K562 treated with DMSO at 1 percent for 48 hours (cell line): Measurements from ENCODE around the gene KRTAP9-8. TPM values are rescaled to one million over a fixed set of nuclear protein-coding genes. Genes with fewer than 3 reads are reported as not detected.

Experiments used
- total RNA-seq: library from RNA; unstranded; fragments of 300-600 nt; gene quantifications from 2 replicates; pipeline ENCODE4 v1.2.3, GENCODE V29; 2022; ENCODE audit warnings: low replicate concordance; ENCODE audit errors: extremely low read depth

KRTAP9-8 gene
- not detected in 2 replicates for total RNA-seq

GRCh38 chr17:41237949-41238437 lies at the start of gene KRTAP9-8:
KRTAP9-8 (plus strand) TSS chr17:41237999; CDS start chr17:41238052, 53 bp downstream.

GRCh38 chr17:41189837-41190318 lies 47.9 kb upstream of the KRTAP9-8 start, which contains the start of gene KRTAP9-1:
KRTAP9-1 (plus strand) TSS chr17:41189887; CDS start chr17:41189887, 0 bp downstream.

GRCh38 chr17:41226598-41227095 lies 11.2 kb upstream of the KRTAP9-8 start, which contains the start of gene KRTAP9-2:
KRTAP9-2 (plus strand) TSS chr17:41226648; CDS start chr17:41226655, 7 bp downstream.

GRCh38 chr17:41232399-41233105 lies 5.2 kb upstream of the KRTAP9-8 start, which contains the start of gene KRTAP9-3:
KRTAP9-3 (plus strand) TSS chr17:41232449; CDS start chr17:41232502, 53 bp downstream.

GRCh38 chr17:41249637-41250240 lies 11.9 kb downstream of the KRTAP9-8 start, which contains the start of gene KRTAP9-4:
KRTAP9-4 (plus strand) TSS chr17:41249687; CDS start chr17:41249721, 34 bp downstream.

GRCh38 chr17:41255381-41256290 lies 17.8 kb downstream of the KRTAP9-8 start, which contains the start of gene KRTAP9-9:
KRTAP9-9 (plus strand) TSS chr17:41255384.

GRCh38 chr17:41265078-41265477 lies 27.3 kb downstream of the KRTAP9-8 start, which contains the start of gene KRTAP9-6:
KRTAP9-6 (plus strand) TSS chr17:41265378; CDS start chr17:41265378, 0 bp downstream.

GRCh38 chr17:41275648-41276190 lies 37.9 kb downstream of the KRTAP9-8 start, which contains the start of gene KRTAP9-7:
KRTAP9-7 (plus strand) TSS chr17:41275698; CDS start chr17:41275698, 0 bp downstream.

Other genes with a start within 250 kb of the KRTAP9-8 start
- not detected in 2 replicates for gene KRTAP3-3, start 243.8 kb upstream of the KRTAP9-8 start, total RNA-seq
- not detected in 2 replicates for gene KRTAP3-2, start 238.1 kb upstream of the KRTAP9-8 start, total RNA-seq
- not detected in 2 replicates for gene KRTAP3-1, start 228.9 kb upstream of the KRTAP9-8 start, total RNA-seq
- gene KRTAP1-5, start 210.8 kb upstream of the KRTAP9-8 start, total RNA-seq: not detected in 2 replicates
- gene KRTAP1-4, start 207.8 kb upstream of the KRTAP9-8 start, total RNA-seq: not detected in 2 replicates
- gene KRTAP1-3, start 203.1 kb upstream of the KRTAP9-8 start, total RNA-seq: not detected in 2 replicates
- not detected in 2 replicates for gene KRTAP1-1, start 196.5 kb upstream of the KRTAP9-8 start, total RNA-seq
- gene KRTAP2-1, start 190.7 kb upstream of the KRTAP9-8 start, total RNA-seq: not detected in 2 replicates
- gene KRTAP2-2, start 182.8 kb upstream of the KRTAP9-8 start, total RNA-seq: not detected in 2 replicates
- gene KRTAP2-3, start 177.9 kb upstream of the KRTAP9-8 start, total RNA-seq: not detected in 2 replicates
- not detected in 2 replicates for gene KRTAP2-4, start 172.1 kb upstream of the KRTAP9-8 start, total RNA-seq
- not detected in 2 replicates for gene KRTAP4-7, start 153.8 kb upstream of the KRTAP9-8 start, total RNA-seq
- gene KRTAP4-8, start 139.9 kb upstream of the KRTAP9-8 start, total RNA-seq: not detected in 2 replicates
- gene KRTAP4-16, start 135.8 kb upstream of the KRTAP9-8 start, total RNA-seq: not detected in 2 replicates
- gene KRTAP4-9, start 132.6 kb upstream of the KRTAP9-8 start, total RNA-seq: not detected in 2 replicates
- gene KRTAP4-11, start 119.6 kb upstream of the KRTAP9-8 start, total RNA-seq: not detected in 2 replicates
- not detected in 2 replicates for gene KRTAP4-12, start 113.8 kb upstream of the KRTAP9-8 start, total RNA-seq
- gene KRTAP4-6, start 97.5 kb upstream of the KRTAP9-8 start, total RNA-seq: not detected in 2 replicates
- not detected in 2 replicates for gene KRTAP4-5, start 88.2 kb upstream of the KRTAP9-8 start, total RNA-seq
- gene KRTAP4-4, start 77.3 kb upstream of the KRTAP9-8 start, total RNA-seq: not detected in 2 replicates
- gene KRTAP4-3, start 69.8 kb upstream of the KRTAP9-8 start, total RNA-seq: not detected in 2 replicates
- not detected in 2 replicates for gene KRTAP4-2, start 59.8 kb upstream of the KRTAP9-8 start, total RNA-seq
- gene KRTAP4-1, start 53.1 kb upstream of the KRTAP9-8 start, total RNA-seq: not detected in 2 replicates
- gene KRTAP9-1, start 48.1 kb upstream of the KRTAP9-8 start, total RNA-seq: not detected in 2 replicates
- gene KRTAP9-2, start 11.4 kb upstream of the KRTAP9-8 start, total RNA-seq: not detected in 2 replicates
- not detected in 2 replicates for gene KRTAP9-3, start 5.5 kb upstream of the KRTAP9-8 start, total RNA-seq
- not detected in 2 replicates for gene KRTAP9-4, start 11.7 kb downstream of the KRTAP9-8 start, total RNA-seq
- not detected in 2 replicates for gene KRTAP9-9, start 17.4 kb downstream of the KRTAP9-8 start, total RNA-seq
- gene KRTAP9-6, start 27.4 kb downstream of the KRTAP9-8 start, total RNA-seq: not detected in 2 replicates
- not detected in 2 replicates for gene KRTAP9-7, start 37.7 kb downstream of the KRTAP9-8 start, total RNA-seq
- gene KRTAP29-1, start 64.9 kb downstream of the KRTAP9-8 start, total RNA-seq: not detected in 2 replicates
- gene KRTAP16-1, start 71.3 kb downstream of the KRTAP9-8 start, total RNA-seq: not detected in 2 replicates
- not detected in 2 replicates for gene KRTAP17-1, start 77.7 kb downstream of the KRTAP9-8 start, total RNA-seq
- gene KRT33A, start 112.8 kb downstream of the KRTAP9-8 start, total RNA-seq: not detected in 2 replicates
- not detected in 2 replicates for gene KRT33B, start 131.8 kb downstream of the KRTAP9-8 start, total RNA-seq
- not detected in 2 replicates for gene KRT34, start 144.3 kb downstream of the KRTAP9-8 start, total RNA-seq
- not detected in 2 replicates for gene KRT31, start 159.6 kb downstream of the KRTAP9-8 start, total RNA-seq
- gene KRT37, start 186.6 kb downstream of the KRTAP9-8 start, total RNA-seq: not detected in 2 replicates
- gene KRT38, start 203.0 kb downstream of the KRTAP9-8 start, total RNA-seq: not detected in 2 replicates
- gene KRT32, start 229.4 kb downstream of the KRTAP9-8 start, total RNA-seq: not detected in 2 replicates
- not detected in 2 replicates for gene KRT35, start 243.2 kb downstream of the KRTAP9-8 start, total RNA-seq